HepG2 (cell line): ENCODE data around the gene PDGFRA. TPM values are rescaled to one million over a fixed set of nuclear protein-coding genes. Genes with fewer than 3 reads are reported as not detected.
A peak's percentile ranks its signal among the peaks of the same experiment; 100 is the strongest.

Experiments
- ATAC-seq: fragments of 200-7000 bp; cut with Tn5 transposase; 3 replicates; pipeline ENCODE4 v1.9.1; 2020; ENCODE audit warnings: mild to moderate bottlenecking, moderate library complexity
- Bru-seq: library from RNA; stranded (reverse); fragments of 400-500 nt; gene quantifications from one replicate; lab custom pipeline; 2021; lab: Mats Ljungman, UMichigan
- BruChase-seq, 2 experiments: library from RNA; stranded (reverse); fragments of 400-500 nt; gene quantifications; one replicate each; lab custom pipeline; 2021; lab: Mats Ljungman, UMichigan
- BruUV-seq: library from RNA; stranded (reverse); fragments of 400-500 nt; replicated peaks from 2 replicates; lab custom pipeline; 2021; lab: Mats Ljungman, UMichigan
- CTCF ChIA-PET: fragments of 300-600 bp; formaldehyde crosslinking; extraction: SDS; loops from one replicate; lab custom pipeline; 2021; ENCODE audit warnings: low total read pairs, inconsistent platforms, low intra/inter-chr PET ratio; lab: Yijun Ruan, JAX
- POLR2A ChIA-PET: fragments of 350-600 bp; sonication (Branson Sonifier 250); formaldehyde crosslinking; loops from one replicate; lab custom pipeline; 2020; ENCODE audit warnings: antibody characterized with exemption, inconsistent platforms; lab: Yijun Ruan, JAX
- DNase-seq: peaks from one replicate; pipeline ENCODE4 v3.0.0-alpha.2; 2015; ENCODE audit warnings: low spot score
- FAIRE-seq: peaks from 3 replicates; lab custom pipeline; 2011; peaks lifted over from hg19 to GRCh38; lab: Jason Lieb, UNC
- H2AFZ ChIP-seq: one replicate; pipeline ENCODE4 v1.6.1; 2011; ENCODE audit warnings: low read length, inconsistent platforms
- H3K27ac ChIP-seq: fragments of 300-600 bp; 3 replicates; pipeline ENCODE4 v1.8.0; 2011; ENCODE audit warnings: mixed run types, mild to moderate bottlenecking, mixed read lengths, low read length, inconsistent platforms; ENCODE audit not compliant: insufficient read depth; ENCODE audit errors: extremely low read length
- H3K27me3 ChIP-seq, 2 experiments: fragments of 200-600 bp in 1 of 2; 2 replicates in 1 of 2; 3 replicates in 1 of 2; pipeline versions ENCODE4 v1.6.0 to v1.8.0; 2011; ENCODE audit warnings: low read length in 2 of 2, mild to moderate bottlenecking in 2 of 2, moderate library complexity in 2 of 2, inconsistent platforms in 1 of 2; ENCODE audit not compliant: insufficient read depth in 2 of 2, control insufficient read depth in 1 of 2
- H3K36me3 ChIP-seq, 2 experiments: fragments of 200-600 bp in 1 of 2; replicated peaks in 1 of 2; 2 replicates in 1 of 2; 3 replicates in 1 of 2; pipeline versions ENCODE4 v1.5.1 to v1.8.0; 2011; ENCODE audit warnings: low read length in 2 of 2, inconsistent platforms in 1 of 2; ENCODE audit not compliant: insufficient read depth in 2 of 2, control insufficient read depth in 1 of 2
- H3K4me1 ChIP-seq: 2 replicates; pipeline ENCODE4 v1.5.1; 2012; ENCODE audit warnings: low read length, inconsistent platforms; ENCODE audit not compliant: insufficient read depth
- H3K4me2 ChIP-seq: 2 replicates; pipeline ENCODE4 v1.6.0; 2011; ENCODE audit warnings: low read depth, low read length, inconsistent platforms
- H3K4me3 ChIP-seq, 3 experiments: fragments of 200-600 bp in 1 of 3; sonication (generic), shearing (Covaris generic) in 1 of 3; replicated peaks in 1 of 3; 2 replicates each; pipeline ENCODE4 v1.5.1; 2011 to 2016; ENCODE audit warnings: low read length in 3 of 3, inconsistent platforms in 2 of 3, low read depth in 2 of 3, mild to moderate bottlenecking in 2 of 3, control low read depth in 1 of 3, mixed read lengths in 1 of 3; ENCODE audit not compliant: insufficient read depth in 1 of 3
- H3K79me2 ChIP-seq: one replicate; pipeline ENCODE4 v1.6.1; 2011; ENCODE audit warnings: low read length, inconsistent platforms; ENCODE audit not compliant: insufficient read depth
- H3K9ac ChIP-seq: 2 replicates; pipeline ENCODE4 v1.6.0; 2011; ENCODE audit warnings: mild to moderate bottlenecking, low read depth, low read length, inconsistent platforms; ENCODE audit not compliant: insufficient read depth
- H3K9me3 ChIP-seq: 2 replicates; pipeline ENCODE4 v1.5.1; 2012; ENCODE audit warnings: mild to moderate bottlenecking, low read length
- H4K20me1 ChIP-seq: 2 replicates; pipeline ENCODE4 v1.6.0; 2011; ENCODE audit warnings: inconsistent platforms, mild to moderate bottlenecking, low read length, moderate library complexity; ENCODE audit not compliant: insufficient read depth
- CEBPB ChIP-seq: IDR thresholded peaks from 2 replicates; pipeline ENCODE4 v1.6.1; 2011; ENCODE audit warnings: low read depth, low read length, improper control_type of control experiment, borderline replicate concordance
- JUN ChIP-seq: sonication (generic); formaldehyde crosslinking; IDR thresholded peaks from 2 replicates; pipeline ENCODE4 v1.4.0; 2020; ENCODE audit warnings: mild to moderate bottlenecking, missing genetic modification reagents
- KDM3A ChIP-seq: IDR thresholded peaks from 2 replicates; pipeline ENCODE4 v1.6.1; 2018; ENCODE audit warnings: low read depth, missing compliant biosample characterization
- PLRG1 ChIP-seq: fragments of 450-650 bp; conservative IDR thresholded peaks from 2 replicates; pipeline ENCODE4 v1.6.1; 2016
- ZMYM2 ChIP-seq: sonication (generic); formaldehyde crosslinking; IDR thresholded peaks from 2 replicates; pipeline ENCODE4 v1.8.0; 2022; ENCODE audit warnings: mild to moderate bottlenecking, missing genetic modification reagents
- ZNF7 ChIP-seq: IDR thresholded peaks from 2 replicates; pipeline ENCODE4 v1.6.1; 2016; ENCODE audit warnings: missing biosample characterization, missing genetic modification reagents
- WGBS: methylation state at CpG from one replicate; pipeline ENCODE4 v1.1.6; 2017; ENCODE audit warnings: low lambda C conversion rate; 5-methylcytosine and 5-hydroxymethylcytosine counted together
- in situ Hi-C: cut with HindIII; loops from 2 replicates; pipeline ENCODE4 v1.10.0; 2017; ENCODE audit warnings: low pct_unique_long_range_greater_than_20kb; ENCODE audit not compliant: extremely low pct_ligation_motif_present
- intact Hi-C: fragments of 100-400 bp; cut with micrococcal nuclease; formaldehyde crosslinking; loops from one replicate; pipeline ENCODE4 v1.10.0; 2022; ENCODE audit not compliant: unreplicated experiment
- long read RNA-seq, 2 experiments: library from RNA in 1 of 2; library from polyadenylated mRNA in 1 of 2; stranded (forward) in 1 of 2; unstranded in 1 of 2; transcript quantifications; one replicate each; pipeline ENCODE4 v2.0.0, GENCODE V29; 2019 to 2022
- polyA minus RNA-seq, 3 experiments: library from RNA; depleted of rRNA, polyadenylated mRNA; stranded (reverse); fragments of >200 nt; gene quantifications; 2 replicates each; pipeline ENCODE4 v1.2.3, GENCODE V29; 2011; ENCODE audit warnings: low replicate concordance in 1 of 3
- polyA plus RNA-seq, 8 experiments: library from polyadenylated mRNA; depleted of rRNA in 3 of 8; stranded (reverse) in 7 of 8; unstranded in 1 of 8; fragments of >200 nt; fragmentation: Illumina TruSeq in 4 of 8; extraction: Trizol in 4 of 8; gene quantifications; 2 replicates each; pipeline versions ENCODE4 v1.2.1 to v1.2.3, GENCODE V29; 2011 to 2016; ENCODE audit warnings: low read depth in 4 of 8, missing spikeins in 1 of 8, mixed read lengths in 1 of 8; ENCODE audit not compliant: insufficient read depth in 1 of 8
- total RNA-seq, 5 experiments: library from RNA; depleted of rRNA; stranded (reverse); fragments of >200 nt; fragmentation: Illumina TruSeq; extraction: Trizol; gene quantifications; 2 replicates each; pipeline ENCODE4 v1.2.3, GENCODE V29; 2016; ENCODE audit warnings: low read depth in 1 of 5

PDGFRA gene
- 0.04 TPM in 1 of 2 replicates, not detected in the other for total RNA-seq (2016; rRNA removed; fragmentation: Illumina TruSeq; extraction: Trizol)
- not detected in 2 replicates for total RNA-seq (2016; cell fraction: cytosol; rRNA removed; fragmentation: Illumina TruSeq; extraction: Trizol; ENCODE audit: low read depth)
- 0.02 TPM in 1 of 2 replicates, not detected in the other for total RNA-seq (2016; cell fraction: insoluble cytoplasmic fraction; rRNA removed; fragmentation: Illumina TruSeq; extraction: Trizol)
- not detected in 2 replicates for total RNA-seq (2016; cell fraction: membrane; rRNA removed; fragmentation: Illumina TruSeq; extraction: Trizol)
- not detected in 2 replicates for total RNA-seq (2016; cell fraction: nucleus; rRNA removed; fragmentation: Illumina TruSeq; extraction: Trizol)
- polyA plus RNA-seq (2011; rRNA removed): 0.03 TPM in 1 of 2 replicates, not detected in the other
- polyA plus RNA-seq (2011; cell fraction: cytosol; rRNA removed): 0.01 TPM in 1 of 2 replicates, not detected in the other
- 0.03 TPM in 1 of 2 replicates, not detected in the other for polyA plus RNA-seq (2011; cell fraction: nucleus; rRNA removed)
- not detected in 2 replicates for polyA plus RNA-seq (2012)
- not detected in 2 replicates for polyA plus RNA-seq (2016; cell fraction: cytosol; fragmentation: Illumina TruSeq; extraction: Trizol; ENCODE audit: low read depth)
- not detected in 2 replicates for polyA plus RNA-seq (2016; cell fraction: insoluble cytoplasmic fraction; fragmentation: Illumina TruSeq; extraction: Trizol; ENCODE audit: low read depth)
- polyA plus RNA-seq (2016; cell fraction: membrane; fragmentation: Illumina TruSeq; extraction: Trizol; ENCODE audit: low read depth): not detected in 2 replicates
- not detected in 2 replicates for polyA plus RNA-seq (2016; cell fraction: nucleus; fragmentation: Illumina TruSeq; extraction: Trizol; ENCODE audit: insufficient read depth, low read depth)
- 0.26 TPM in 1 of 2 replicates, not detected in the other for polyA minus RNA-seq (2011; rRNA and poly(A)+ RNA removed; ENCODE audit: low replicate concordance)
- polyA minus RNA-seq (2011; cell fraction: cytosol; rRNA and poly(A)+ RNA removed): not detected in 2 replicates
- not detected in 2 replicates for polyA minus RNA-seq (2011; cell fraction: nucleus; rRNA and poly(A)+ RNA removed)
- not detected for Bru-seq, nascent RNA
- percentile 15 among the genes with signal in this experiment for BruChase-seq, experiment 1, labeled RNA remaining after a 6-hour chase
- BruChase-seq, experiment 2, labeled RNA remaining after a 2-hour chase: percentile 11 among the genes with signal in this experiment
- long read RNA-seq, experiment 1: 0 reads
- long read RNA-seq, experiment 2: 0 reads

DNA sequence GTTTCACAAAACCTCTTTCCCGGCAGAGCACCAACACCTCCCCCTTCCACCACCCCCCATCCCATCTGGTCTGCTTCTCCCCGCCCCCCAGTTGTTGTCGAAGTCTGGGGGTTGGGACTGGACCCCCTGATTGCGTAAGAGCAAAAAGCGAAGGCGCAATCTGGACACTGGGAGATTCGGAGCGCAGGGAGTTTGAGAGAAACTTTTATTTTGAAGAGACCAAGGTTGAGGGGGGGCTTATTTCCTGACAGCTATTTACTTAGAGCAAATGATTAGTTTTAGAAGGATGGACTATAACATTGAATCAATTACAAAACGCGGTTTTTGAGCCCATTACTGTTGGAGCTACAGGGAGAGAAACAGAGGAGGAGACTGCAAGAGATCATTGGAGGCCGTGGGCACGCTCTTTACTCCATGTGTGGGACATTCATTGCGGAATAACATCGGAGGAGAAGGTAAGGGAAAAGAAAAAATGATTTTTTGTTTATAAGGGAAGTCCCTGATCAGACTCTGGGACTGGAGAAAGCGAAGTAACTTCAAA is at the start of gene PDGFRA:
PDGFRA (plus strand) TSS at position 333 of the 541 bp plus-strand sequence. CDS start 29,476 bp downstream, outside the sequence.
- H3K9me3 ChIP-seq: no peaks in the 10 kb centered on the region
- no TSS peak for BruUV-seq
- POLR2A ChIA-PET: no interaction called here
- no peak for TF ChIP-seq JUN (CRISPR knock-in tag)
- TF ChIP-seq PLRG1: no peak
- TF ChIP-seq KDM3A: no peak
- no peak for TF ChIP-seq ZMYM2 (CRISPR knock-in tag)
- TF ChIP-seq ZNF7 (CRISPR knock-in tag): no peak
- peak; percentile 64 for TF ChIP-seq CEBPB
- intact Hi-C loops: no loop called here
- DNase-seq (no peak), FAIRE-seq (no peak), ATAC-seq (no peak)
- peaks cover 39% of the 10 kb centered on the region for H3K4me1 ChIP-seq
- H3K27me3 ChIP-seq: peaks cover 18 to 87% of the 10 kb centered on the region in 2 experiments
- no peak within 1 kb of the TSS for H2AFZ ChIP-seq
- no peak within 1 kb of the TSS for H3K9ac ChIP-seq
- no peaks in the 10 kb centered on the region for H3K36me3 ChIP-seq
- CTCF ChIA-PET: interaction anchor here (1.5 kb wide), 1 partner anchor 321 kb away, joined by 5 read pairs; no protein-coding TSS in a partner anchor
- no peaks in the 10 kb centered on the region for H3K79me2 ChIP-seq
- no peak within 1 kb of the TSS for H3K27ac ChIP-seq
- 29% methylated on average over 15 of the region's 15 CpGs for WGBS
- in situ Hi-C loops: loop anchor here (5.0 to 25.0 kb wide), 6 partner anchors 324 to 1214 kb away; no protein-coding TSS in a partner anchor
- H4K20me1 ChIP-seq: no peaks in the 10 kb centered on the region
- peak within 1 kb of the TSS; percentile 68; the same call in 1 of the 2 replicates for H3K4me2 ChIP-seq
- peak within 1 kb of the TSS in 1 of 3 experiments; percentile 33; a peak in 1 of 6 replicates for H3K4me3 ChIP-seq
